Tibial nerve (tissue), 4 donors: ENCODE data around the gene KCNK10. TPM values are rescaled to one million over a fixed set of nuclear protein-coding genes. Genes with fewer than 3 reads are reported as not detected.

ENCODE experiments used
- DNase-seq, 2 donors: peaks; one replicate each; pipeline ENCODE4 v3.0.0-alpha.2; 2019; ENCODE audit warnings: low spot score in 2 of 2
- H3K27ac ChIP-seq, 4 donors: fragments of 200-600 bp; sonication (generic) in 3 of 4; one replicate each; pipeline ENCODE4 v1.5.1; 2017 to 2019; ENCODE audit warnings: mild to moderate bottlenecking in 1 of 4
- H3K27me3 ChIP-seq, 2 donors: fragments of 200-600 bp; sonication (generic) in 1 of 2; one replicate each; pipeline versions ENCODE4 v1.5.1 to v1.6.0; 2017 to 2019
- H3K36me3 ChIP-seq, 3 donors: fragments of 200-600 bp; sonication (generic); one replicate each; pipeline ENCODE4 v1.5.1; 2018 to 2019
- H3K4me1 ChIP-seq, 4 donors: fragments of 200-600 bp; sonication (generic) in 3 of 4; one replicate each; pipeline ENCODE4 v1.5.1; 2017 to 2019
- H3K4me3 ChIP-seq, 4 donors: fragments of 200-600 bp; sonication (generic) in 3 of 4; one replicate each; pipeline ENCODE4 v1.5.1; 2017 to 2019; ENCODE audit warnings: mild to moderate bottlenecking in 1 of 4, moderate library complexity in 1 of 4
- H3K9me3 ChIP-seq, 4 donors: fragments of 200-600 bp; sonication (generic) in 3 of 4; one replicate each; pipeline ENCODE4 v1.5.1; 2017 to 2019
- CTCF ChIP-seq, 5 experiments: fragments of 200-600 bp in 3 of 5; fragments of 450-650 bp in 2 of 5; sonication (generic) in 3 of 5; IDR thresholded peaks; one replicate each; pipeline ENCODE4 v1.5.1; 2016 to 2019; ENCODE audit warnings: antibody characterized with exemption in 5 of 5, mild to moderate bottlenecking in 3 of 5, moderate library complexity in 2 of 5
- EP300 ChIP-seq, 2 donors: sonication (generic); formaldehyde crosslinking; IDR thresholded peaks; one replicate each; pipeline ENCODE4 v1.6.1; 2017; ENCODE audit warnings: antibody characterized with exemption in 2 of 2, mild to moderate bottlenecking in 1 of 2
- POLR2A ChIP-seq, 2 donors: fragments of 450-650 bp; IDR thresholded peaks; one replicate each; pipeline ENCODE4 v1.6.1; 2017; ENCODE audit warnings: antibody characterized with exemption in 2 of 2, mild to moderate bottlenecking in 2 of 2, moderate library complexity in 2 of 2
- WGBS, 2 donors: methylation state at CpG; one replicate each; pipeline ENCODE4 v1.1.5; 2018; 5-methylcytosine and 5-hydroxymethylcytosine counted together
- total RNA-seq, 4 donors: library from RNA; depleted of rRNA; stranded (reverse); fragments of >200 nt; gene quantifications; one replicate each; pipeline ENCODE4 v1.1.0, GENCODE V29; 2016

Gene KCNK10
- total RNA-seq, 4 donors from 2014 or later: not detected

GRCh38 chr14:88231603-88232002, 91.5 kb downstream of the KCNK10 start:
- 44 to 56% methylated on average over 5 of the region's 5 CpGs for WGBS, 2 donors
- Histone ChIP-seq H3K27me3 (no peaks in the 10 kb centered on the region), H3K4me3 (no peak overlapping the region), H3K9me3 (no peaks in the 10 kb centered on the region), H3K27ac (no peak overlapping the region), H3K36me3 (no peaks in the 10 kb centered on the region), H3K4me1 (no peaks in the 10 kb centered on the region)
- DNase-seq: no peak
- TF ChIP-seq EP300 (IDR thresholded peaks at IDR 0.05) (no peak), POLR2A (IDR thresholded peaks at IDR 0.05) (no peak), CTCF (IDR thresholded peaks at IDR 0.05) (no peak)

- no peak for DNase-seq
- Histone ChIP-seq H3K36me3 (no peaks in the 10 kb centered on the region), H3K27me3 (no peaks in the 10 kb centered on the region), H3K4me1 (no peaks in the 10 kb centered on the region), H3K4me3 (no peak overlapping the region), H3K9me3 (no peaks in the 10 kb centered on the region), H3K27ac (no peak overlapping the region)
- no peak for TF ChIP-seq POLR2A (IDR thresholded peaks at IDR 0.05)
- TF ChIP-seq CTCF (IDR thresholded peaks at IDR 0.05): no peak
- TF ChIP-seq EP300 (IDR thresholded peaks at IDR 0.05): no peak
- 56 to 70% methylated on average over 1 of the region's 1 CpG for WGBS, 2 donors
These were observed 93.6 kb downstream of the KCNK10 start for GRCh38 chr14:88229428-88229827.

GRCh38 chr14:88228522-88229236, 94.4 kb downstream of the KCNK10 start:
- WGBS, 2 donors: 71 to 75% methylated on average over 3 of the region's 3 CpGs
- TF ChIP-seq POLR2A (IDR thresholded peaks at IDR 0.05) (no peak), CTCF (IDR thresholded peaks at IDR 0.05) (no peak)
- H3K36me3 ChIP-seq: no peaks in the 10 kb centered on the region
- H3K9me3 ChIP-seq: peaks cover 0 to 2% (median 0%) of the 10 kb centered on the region in 4 donors
- H3K27ac ChIP-seq: no peak overlapping the region
- no peaks in the 10 kb centered on the region for H3K4me1 ChIP-seq
- H3K4me3 ChIP-seq: no peak overlapping the region
- no peaks in the 10 kb centered on the region for H3K27me3 ChIP-seq
- DNase-seq: no peak

- no peaks in the 10 kb centered on the region for H3K4me1 ChIP-seq
- H3K4me3 ChIP-seq: no peak overlapping the region
- H3K27ac ChIP-seq: no peak overlapping the region
- no peak for DNase-seq
- 85 to 90% methylated on average over 4 of the region's 4 CpGs for WGBS, 2 donors
- no peaks in the 10 kb centered on the region for H3K27me3 ChIP-seq
- TF ChIP-seq EP300 (IDR thresholded peaks at IDR 0.05) (no peak), POLR2A (IDR thresholded peaks at IDR 0.05) (no peak), CTCF (IDR thresholded peaks at IDR 0.05) (no peak)
- H3K9me3 ChIP-seq: peaks cover 0 to 12% (median 0%) of the 10 kb centered on the region in 4 donors
- no peaks in the 10 kb centered on the region for H3K36me3 ChIP-seq
These were observed 95.4 kb downstream of the KCNK10 start for GRCh38 chr14:88227693-88228092.

GRCh38 chr14:88225721-88226120, 97.3 kb downstream of the KCNK10 start:
- Histone ChIP-seq H3K36me3 (no peaks in the 10 kb centered on the region), H3K4me3 (no peak overlapping the region), H3K27me3 (no peaks in the 10 kb centered on the region), H3K9me3 (peaks cover 0 to 28% (median 0%) of the 10 kb centered on the region in 4 donors), H3K27ac (no peak overlapping the region), H3K4me1 (no peaks in the 10 kb centered on the region)
- 28 to 36% methylated on average over 3 of the region's 3 CpGs for WGBS, 2 donors
- DNase-seq: no peak
- TF ChIP-seq POLR2A (IDR thresholded peaks at IDR 0.05) (no peak), CTCF (IDR thresholded peaks at IDR 0.05) (no peak), EP300 (IDR thresholded peaks at IDR 0.05) (no peak)
